ENCODE results near the gene SBSN. TPM values are rescaled to one million over a fixed set of nuclear protein-coding genes. Genes with fewer than 3 reads are reported as not detected.

SBSN gene
- polyA plus RNA-seq, 1 donor = not detected

GRCh38 chr19:35514282-35514809, 13.8 kb downstream of the SBSN start:
- Histone ChIP-seq H3K4me1 (ENCODE audit: control insufficient read depth, insufficient read depth, low read length) (peaks cover 9% of the 10 kb centered on the region), H3K27me3 (ENCODE audit: control insufficient read depth, insufficient read depth, low read length) (peaks cover 39% of the 10 kb centered on the region), H3K36me3 (ENCODE audit: control insufficient read depth, insufficient read depth, low read length) (no peaks in the 10 kb centered on the region), H3K4me3 (ENCODE audit: low read length) (no peak overlapping the region), H3K27ac (ENCODE audit: low read length) (no peak overlapping the region), H3K9me3 (ENCODE audit: control insufficient read depth, low read depth, low read length) (no peaks in the 10 kb centered on the region)
- no CpG with 5 or more reads among the region's 20 CpGs for WGBS (ENCODE audit: insufficient coverage, low lambda C conversion rate)
- no peak for DNase-seq

- WGBS (ENCODE audit: insufficient coverage, low lambda C conversion rate) = 20% methylated on average over 2 of the region's 15 CpGs
- Histone ChIP-seq H3K4me1 (ENCODE audit: control insufficient read depth, insufficient read depth, low read length) (peaks cover 13% of the 10 kb centered on the region), H3K27ac (ENCODE audit: low read length) (no peak within 1 kb of the TSS), H3K9me3 (ENCODE audit: control insufficient read depth, low read depth, low read length) (no peaks in the 10 kb centered on the region), H3K27me3 (ENCODE audit: control insufficient read depth, insufficient read depth, low read length) (peaks cover 39% of the 10 kb centered on the region), H3K4me3 (ENCODE audit: low read length) (no peak within 1 kb of the TSS), H3K36me3 (ENCODE audit: control insufficient read depth, insufficient read depth, low read length) (no peaks in the 10 kb centered on the region)
- no peak for DNase-seq
These were observed 14.4 kb downstream of the SBSN start, which contains the start of gene DMKN for GRCh38 chr19:35513628-35514281. DMKN (minus strand) TSS chr19:35513649; CDS start chr19:35513475, 174 bp downstream.

- 96% methylated on average over 3 of the region's 15 CpGs for WGBS (ENCODE audit: insufficient coverage, low lambda C conversion rate)
- Histone ChIP-seq H3K27me3 (ENCODE audit: control insufficient read depth, insufficient read depth, low read length) (peaks cover 39% of the 10 kb centered on the region), H3K4me1 (ENCODE audit: control insufficient read depth, insufficient read depth, low read length) (peaks cover 13% of the 10 kb centered on the region), H3K36me3 (ENCODE audit: control insufficient read depth, insufficient read depth, low read length) (no peaks in the 10 kb centered on the region), H3K4me3 (ENCODE audit: low read length) (no peak overlapping the region), H3K27ac (ENCODE audit: low read length) (no peak overlapping the region), H3K9me3 (ENCODE audit: control insufficient read depth, low read depth, low read length) (no peaks in the 10 kb centered on the region)
- no peak for DNase-seq
These were observed 15.1 kb downstream of the SBSN start for GRCh38 chr19:35512831-35513627.

- Histone ChIP-seq H3K27me3 (ENCODE audit: control insufficient read depth, insufficient read depth, low read length) (peaks cover 39% of the 10 kb centered on the region), H3K4me1 (ENCODE audit: control insufficient read depth, insufficient read depth, low read length) (peaks cover 13% of the 10 kb centered on the region), H3K4me3 (ENCODE audit: low read length) (no peak overlapping the region), H3K36me3 (ENCODE audit: control insufficient read depth, insufficient read depth, low read length) (no peaks in the 10 kb centered on the region), H3K27ac (ENCODE audit: low read length) (no peak overlapping the region), H3K9me3 (ENCODE audit: control insufficient read depth, low read depth, low read length) (no peaks in the 10 kb centered on the region)
- WGBS (ENCODE audit: insufficient coverage, low lambda C conversion rate) = no CpG with 5 or more reads among the region's 7 CpGs
- no peak for DNase-seq
These were observed 16.8 kb downstream of the SBSN start for GRCh38 chr19:35511337-35511736.

GRCh38 chr19:35510626-35510964, 17.5 kb downstream of the SBSN start:
- Histone ChIP-seq H3K36me3 (ENCODE audit: control insufficient read depth, insufficient read depth, low read length) (no peaks in the 10 kb centered on the region), H3K4me1 (ENCODE audit: control insufficient read depth, insufficient read depth, low read length) (peaks cover 17% of the 10 kb centered on the region), H3K27ac (ENCODE audit: low read length) (no peak overlapping the region), H3K27me3 (ENCODE audit: control insufficient read depth, insufficient read depth, low read length) (peaks cover 39% of the 10 kb centered on the region), H3K9me3 (ENCODE audit: control insufficient read depth, low read depth, low read length) (no peaks in the 10 kb centered on the region), H3K4me3 (ENCODE audit: low read length) (no peak overlapping the region)
- WGBS (ENCODE audit: insufficient coverage, low lambda C conversion rate) = no CpG with 5 or more reads among the region's 15 CpGs
- DNase-seq = no peak

GRCh38 chr19:35509861-35510625, 18.1 kb downstream of the SBSN start:
- H3K4me3 ChIP-seq (ENCODE audit: low read length) = peak overlapping the region; percentile 57
- DNase-seq = peak; percentile 72
- H3K4me1 ChIP-seq (ENCODE audit: control insufficient read depth, insufficient read depth, low read length) = peaks cover 17% of the 10 kb centered on the region
- H3K27me3 ChIP-seq (ENCODE audit: control insufficient read depth, insufficient read depth, low read length) = peaks cover 39% of the 10 kb centered on the region
- H3K27ac ChIP-seq (ENCODE audit: low read length) = peak overlapping the region; percentile 69
- no peaks in the 10 kb centered on the region for H3K9me3 ChIP-seq (ENCODE audit: control insufficient read depth, low read depth, low read length)
- no CpG with 5 or more reads among the region's 39 CpGs for WGBS (ENCODE audit: insufficient coverage, low lambda C conversion rate)
- H3K36me3 ChIP-seq (ENCODE audit: control insufficient read depth, insufficient read depth, low read length) = no peaks in the 10 kb centered on the region

GRCh38 chr19:35509018-35509652, 19.0 kb downstream of the SBSN start:
- no CpG with 5 or more reads among the region's 12 CpGs for WGBS (ENCODE audit: insufficient coverage, low lambda C conversion rate)
- H3K4me3 ChIP-seq (ENCODE audit: low read length) = peak overlapping the region; percentile 57
- peaks cover 34% of the 10 kb centered on the region for H3K27me3 ChIP-seq (ENCODE audit: control insufficient read depth, insufficient read depth, low read length)
- H3K9me3 ChIP-seq (ENCODE audit: control insufficient read depth, low read depth, low read length) = no peaks in the 10 kb centered on the region
- no peaks in the 10 kb centered on the region for H3K36me3 ChIP-seq (ENCODE audit: control insufficient read depth, insufficient read depth, low read length)
- no peak overlapping the region for H3K27ac ChIP-seq (ENCODE audit: low read length)
- H3K4me1 ChIP-seq (ENCODE audit: control insufficient read depth, insufficient read depth, low read length) = peaks cover 17% of the 10 kb centered on the region
- DNase-seq = peak; percentile 68 to 78

- DNase-seq = no peak
- H3K9me3 ChIP-seq (ENCODE audit: control insufficient read depth, low read depth, low read length) = no peaks in the 10 kb centered on the region
- H3K27me3 ChIP-seq (ENCODE audit: control insufficient read depth, insufficient read depth, low read length) = peaks cover 26% of the 10 kb centered on the region
- no peak overlapping the region for H3K27ac ChIP-seq (ENCODE audit: low read length)
- H3K36me3 ChIP-seq (ENCODE audit: control insufficient read depth, insufficient read depth, low read length) = no peaks in the 10 kb centered on the region
- no peak overlapping the region for H3K4me3 ChIP-seq (ENCODE audit: low read length)
- WGBS (ENCODE audit: insufficient coverage, low lambda C conversion rate) = no CpG with 5 or more reads among the region's 3 CpGs
- peaks cover 17% of the 10 kb centered on the region for H3K4me1 ChIP-seq (ENCODE audit: control insufficient read depth, insufficient read depth, low read length)
These were observed 20.0 kb downstream of the SBSN start for GRCh38 chr19:35508129-35508528.

- no peak overlapping the region for H3K4me3 ChIP-seq (ENCODE audit: low read length)
- H3K27me3 ChIP-seq (ENCODE audit: control insufficient read depth, insufficient read depth, low read length) = peaks cover 21% of the 10 kb centered on the region
- no peaks in the 10 kb centered on the region for H3K36me3 ChIP-seq (ENCODE audit: control insufficient read depth, insufficient read depth, low read length)
- H3K27ac ChIP-seq (ENCODE audit: low read length) = no peak overlapping the region
- no peak for DNase-seq
- H3K9me3 ChIP-seq (ENCODE audit: control insufficient read depth, low read depth, low read length) = no peaks in the 10 kb centered on the region
- H3K4me1 ChIP-seq (ENCODE audit: control insufficient read depth, insufficient read depth, low read length) = peaks cover 17% of the 10 kb centered on the region
- no CpG with 5 or more reads among the region's 11 CpGs for WGBS (ENCODE audit: insufficient coverage, low lambda C conversion rate)
These were observed 20.6 kb downstream of the SBSN start for GRCh38 chr19:35507561-35507960.

GRCh38 chr19:35506011-35506410, 22.1 kb downstream of the SBSN start:
- WGBS (ENCODE audit: insufficient coverage, low lambda C conversion rate) = no CpG with 5 or more reads among the region's 7 CpGs

More at GRCh38 chr19:35506011-35506410, 22.1 kb downstream of the SBSN start:
- DNase-seq = peak in 1 of 2 donors; percentile 53
- Histone ChIP-seq H3K27ac (ENCODE audit: low read length) (no peak overlapping the region), H3K4me3 (ENCODE audit: low read length) (no peak overlapping the region), H3K9me3 (ENCODE audit: control insufficient read depth, low read depth, low read length) (no peaks in the 10 kb centered on the region), H3K36me3 (ENCODE audit: control insufficient read depth, insufficient read depth, low read length) (no peaks in the 10 kb centered on the region), H3K4me1 (ENCODE audit: control insufficient read depth, insufficient read depth, low read length) (peaks cover 17% of the 10 kb centered on the region), H3K27me3 (ENCODE audit: control insufficient read depth, insufficient read depth, low read length) (peaks cover 13% of the 10 kb centered on the region)
